Large intestine (tissue), 3 donors: Measurements from ENCODE around the gene GRPEL1. TPM values are rescaled to one million over a fixed set of nuclear protein-coding genes. Genes with fewer than 3 reads are reported as not detected.

Experiments
- DNase-seq, 2 donors: peaks; one replicate each; pipeline versions ENCODE4 v3.0.0 to v3.0.0-alpha.2; 2013
- H3K27ac ChIP-seq: one replicate; pipeline ENCODE4 v1.5.1; 2013; ENCODE audit warnings: low read length
- H3K27me3 ChIP-seq: 2 replicates; pipeline ENCODE4 v1.6.1; 2013; ENCODE audit warnings: low read length; ENCODE audit not compliant: control insufficient read depth, insufficient read depth
- H3K36me3 ChIP-seq: 2 replicates; pipeline ENCODE4 v1.6.1; 2013; ENCODE audit warnings: low read length; ENCODE audit not compliant: control insufficient read depth, insufficient read depth
- H3K4me1 ChIP-seq: one replicate; pipeline ENCODE4 v1.6.1; 2013; ENCODE audit warnings: low read length; ENCODE audit not compliant: control insufficient read depth, insufficient read depth
- H3K4me3 ChIP-seq: one replicate; pipeline ENCODE4 v1.5.1; 2013; ENCODE audit warnings: low read length
- H3K9me3 ChIP-seq: one replicate; pipeline ENCODE4 v1.6.1; 2013; ENCODE audit warnings: mild to moderate bottlenecking, low read depth, low read length, moderate library complexity; ENCODE audit not compliant: control insufficient read depth
- WGBS: methylation state at CpG from one replicate; pipeline ENCODE4 v1.1.5; 2013; ENCODE audit warnings: low lambda C conversion rate; ENCODE audit not compliant: insufficient coverage; 5-methylcytosine and 5-hydroxymethylcytosine counted together
- polyA plus RNA-seq: library from polyadenylated mRNA; unstranded; fragments of 120-200 nt; gene quantifications from one replicate; pipeline ENCODE4 v1.2.1, GENCODE V29; 2013

The GRPEL1 gene
- polyA plus RNA-seq, 1 donor: 31.3 TPM

GRCh38 chr4:7066493-7066892 is 1.4 kb downstream of the GRPEL1 start:
- peak overlapping the region; percentile 89 for H3K4me3 ChIP-seq
- no peaks in the 10 kb centered on the region for H3K27me3 ChIP-seq
- peaks cover 11% of the 10 kb centered on the region for H3K4me1 ChIP-seq
- H3K27ac ChIP-seq: no peak overlapping the region
- DNase-seq: no peak
- no CpG with 5 or more reads among the region's 4 CpGs for WGBS
- no peaks in the 10 kb centered on the region for H3K9me3 ChIP-seq
- H3K36me3 ChIP-seq: peaks cover 30% of the 10 kb centered on the region

DNA sequence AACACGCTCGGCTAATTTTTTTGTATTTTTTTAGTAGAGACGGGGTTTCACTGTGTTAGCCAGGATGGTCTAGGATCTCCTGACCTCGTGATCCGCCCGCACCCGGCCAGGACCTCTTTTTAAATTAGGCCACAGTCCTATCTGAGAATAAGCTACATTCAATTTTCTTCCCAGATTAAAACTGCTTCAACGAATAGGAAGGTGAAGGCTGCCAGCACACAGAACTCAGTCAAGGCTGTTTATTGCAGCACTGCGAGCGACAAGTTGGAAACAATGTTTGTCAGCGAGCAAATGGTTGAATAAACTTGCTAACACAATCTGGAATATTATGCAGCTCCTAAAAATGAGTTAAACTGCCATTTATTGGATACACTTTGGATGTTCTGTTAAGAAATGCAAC is 1.9 kb downstream of the GRPEL1 start:
- no peak overlapping the region for H3K4me3 ChIP-seq
- H3K27me3 ChIP-seq: no peaks in the 10 kb centered on the region
- H3K4me1 ChIP-seq: peaks cover 11% of the 10 kb centered on the region
- no peak for DNase-seq
- H3K27ac ChIP-seq: no peak overlapping the region
- no peaks in the 10 kb centered on the region for H3K9me3 ChIP-seq
- no CpG with 5 or more reads among the region's 11 CpGs for WGBS
- peaks cover 35% of the 10 kb centered on the region for H3K36me3 ChIP-seq

GRCh38 chr4:7063362-7063761 is 4.5 kb downstream of the GRPEL1 start:
- no peak for DNase-seq
- H3K27ac ChIP-seq: no peak overlapping the region

GRCh38 chr4:7062816-7063215 is 5.0 kb downstream of the GRPEL1 start:
- no peak for DNase-seq
- Histone ChIP-seq H3K27ac (no peak overlapping the region), H3K9me3 (no peaks in the 10 kb centered on the region), H3K4me3 (no peak overlapping the region), H3K27me3 (no peaks in the 10 kb centered on the region), H3K4me1 (peaks cover 6% of the 10 kb centered on the region), H3K36me3 (peaks cover 62% of the 10 kb centered on the region)
- no CpG with 5 or more reads among the region's 4 CpGs for WGBS

More at GRCh38 chr4:7063362-7063761, 4.5 kb downstream of the GRPEL1 start:
- no peaks in the 10 kb centered on the region for H3K27me3 ChIP-seq
- no peak overlapping the region for H3K4me3 ChIP-seq
- peaks cover 61% of the 10 kb centered on the region for H3K36me3 ChIP-seq
- no peaks in the 10 kb centered on the region for H3K9me3 ChIP-seq
- WGBS: no CpG with 5 or more reads among the region's 4 CpGs
- peaks cover 6% of the 10 kb centered on the region for H3K4me1 ChIP-seq

GRCh38 chr4:7061815-7062214 is 6.0 kb downstream of the GRPEL1 start:
- H3K4me3 ChIP-seq: no peak overlapping the region
- no peak overlapping the region for H3K27ac ChIP-seq
- no peak for DNase-seq
- peaks cover 5% of the 10 kb centered on the region for H3K4me1 ChIP-seq
- H3K9me3 ChIP-seq: no peaks in the 10 kb centered on the region
- no peaks in the 10 kb centered on the region for H3K27me3 ChIP-seq
- H3K36me3 ChIP-seq: peaks cover 63% of the 10 kb centered on the region
- WGBS: no CpG with 5 or more reads among the region's 6 CpGs

GRCh38 chr4:7060346-7061150 is 7.3 kb downstream of the GRPEL1 start:
- Histone ChIP-seq H3K36me3 (peaks cover 73% of the 10 kb centered on the region), H3K9me3 (no peaks in the 10 kb centered on the region), H3K27ac (no peak overlapping the region), H3K4me1 (no peaks in the 10 kb centered on the region), H3K27me3 (no peaks in the 10 kb centered on the region), H3K4me3 (no peak overlapping the region)
- 80% methylated on average over 2 of the region's 20 CpGs for WGBS
- DNase-seq: no peak

GRCh38 chr4:7059662-7060061 is 8.2 kb downstream of the GRPEL1 start:
- DNase-seq: no peak
- no peak overlapping the region for H3K4me3 ChIP-seq
- peaks cover 2% of the 10 kb centered on the region for H3K9me3 ChIP-seq
- no peaks in the 10 kb centered on the region for H3K27me3 ChIP-seq
- WGBS: 100% methylated on average over 1 of the region's 11 CpGs
- no peaks in the 10 kb centered on the region for H3K4me1 ChIP-seq
- H3K36me3 ChIP-seq: peaks cover 78% of the 10 kb centered on the region
- no peak overlapping the region for H3K27ac ChIP-seq

- no peak for DNase-seq
- Histone ChIP-seq H3K27me3 (no peaks in the 10 kb centered on the region), H3K4me3 (no peak overlapping the region), H3K36me3 (peaks cover 80% of the 10 kb centered on the region), H3K9me3 (peaks cover 2% of the 10 kb centered on the region), H3K4me1 (no peaks in the 10 kb centered on the region), H3K27ac (no peak overlapping the region)
- no CpG with 5 or more reads among the region's 3 CpGs for WGBS
These were observed 9.1 kb downstream of the GRPEL1 start for GRCh38 chr4:7058792-7059191.

GRCh38 chr4:7055990-7056325 is 11.9 kb downstream of the GRPEL1 start:
- Histone ChIP-seq H3K9me3 (peaks cover 2% of the 10 kb centered on the region), H3K36me3 (peaks cover 74% of the 10 kb centered on the region), H3K27me3 (no peaks in the 10 kb centered on the region), H3K4me3 (no peak overlapping the region), H3K27ac (no peak overlapping the region), H3K4me1 (no peaks in the 10 kb centered on the region)
- no peak for DNase-seq
- WGBS: 100% methylated on average over 1 of the region's 10 CpGs

GRCh38 chr4:7055111-7055989 is 12.5 kb downstream of the GRPEL1 start:
- H3K9me3 ChIP-seq: peaks cover 2% of the 10 kb centered on the region
- H3K27me3 ChIP-seq: no peaks in the 10 kb centered on the region
- no peak for DNase-seq
- peaks cover 72% of the 10 kb centered on the region for H3K36me3 ChIP-seq
- H3K4me1 ChIP-seq: no peaks in the 10 kb centered on the region
- H3K27ac ChIP-seq: no peak overlapping the region
- H3K4me3 ChIP-seq: no peak overlapping the region
- 93% methylated on average over 3 of the region's 31 CpGs for WGBS
